Peyer's patch (tissue), 4 donors: Measurements from ENCODE around the gene RNF11.

ENCODE experiments used
- CTCF ChIP-seq, 6 experiments: fragments of 450-650 bp in 4 of 6; fragments of 200-600 bp in 2 of 6; sonication (generic) in 1 of 6; IDR thresholded peaks; one replicate each; pipeline ENCODE4 v1.5.1; 2017 to 2019; ENCODE audit warnings: antibody characterized with exemption in 6 of 6, mild to moderate bottlenecking in 3 of 6, moderate library complexity in 1 of 6
- POLR2A ChIP-seq, 2 donors: fragments of 450-650 bp; IDR thresholded peaks; one replicate each; pipeline ENCODE4 v1.5.1; 2017; ENCODE audit warnings: antibody characterized with exemption in 2 of 2, mild to moderate bottlenecking in 2 of 2, moderate library complexity in 2 of 2

GRCh38 chr1:51217101-51217500, 19.0 kb upstream of the RNF11 start:
- TF ChIP-seq CTCF (IDR thresholded peaks at IDR 0.05) (no peak), POLR2A (IDR thresholded peaks at IDR 0.05) (no peak)
